Smooth muscle cell (in vitro differentiated cells): ENCODE data around the gene ANO2. TPM values are rescaled to one million over a fixed set of nuclear protein-coding genes. Genes with fewer than 3 reads are reported as not detected.

Experiments
- DNase-seq: peaks from one replicate; lab custom pipeline; 2025; ENCODE audit not compliant: unreplicated experiment; lab: John Stamatoyannopoulos, UW
- H2AFZ ChIP-seq: fragments of 200-600 bp; sonication (generic); 2 replicates; pipeline ENCODE4 v1.6.0; 2016; ENCODE audit warnings: antibody characterized with exemption, low read depth, mild to moderate bottlenecking
- H3F3A ChIP-seq: fragments of 200-600 bp; sonication (generic); 2 replicates; pipeline ENCODE4 v1.6.0; 2017; ENCODE audit warnings: antibody characterized with exemption, low read depth
- H3K27ac ChIP-seq: fragments of 200-600 bp; sonication (generic); 2 replicates; pipeline ENCODE4 v1.5.1; 2016; ENCODE audit warnings: low read depth, mild to moderate bottlenecking
- H3K27me3 ChIP-seq: fragments of 200-600 bp; sonication (generic); 2 replicates; pipeline ENCODE4 v1.6.1; 2016; ENCODE audit warnings: low read depth, mild to moderate bottlenecking
- H3K36me3 ChIP-seq: fragments of 200-600 bp; sonication (generic); 2 replicates; pipeline ENCODE4 v1.5.1; 2016; ENCODE audit warnings: low read depth
- H3K4me1 ChIP-seq: fragments of 200-600 bp; sonication (generic); 2 replicates; pipeline ENCODE4 v1.5.1; 2016; ENCODE audit warnings: low read depth
- H3K4me2 ChIP-seq: fragments of 200-600 bp; sonication (generic); 2 replicates; pipeline ENCODE4 v1.6.0; 2016; ENCODE audit warnings: mild to moderate bottlenecking
- H3K4me3 ChIP-seq: fragments of 200-600 bp; sonication (generic); 2 replicates; pipeline ENCODE4 v1.5.1; 2016; ENCODE audit warnings: mild to moderate bottlenecking
- H3K79me2 ChIP-seq: fragments of 200-600 bp; sonication (generic); 2 replicates; pipeline ENCODE4 v1.6.0; 2016; ENCODE audit warnings: low read depth, mild to moderate bottlenecking
- H3K9ac ChIP-seq: fragments of 200-600 bp; sonication (generic); 2 replicates; pipeline ENCODE4 v1.6.0; 2016; ENCODE audit warnings: low read depth
- H3K9me3 ChIP-seq: fragments of 200-600 bp; sonication (generic); replicated peaks from 2 replicates; pipeline ENCODE4 v1.5.1; 2016; ENCODE audit warnings: low read depth
- H4K20me1 ChIP-seq: fragments of 200-600 bp; sonication (generic); 2 replicates; pipeline ENCODE4 v1.6.0; 2016; ENCODE audit warnings: low read depth
- CTCF ChIP-seq: fragments of 200-600 bp; sonication (generic); IDR thresholded peaks from 2 replicates; pipeline ENCODE4 v1.5.1; 2017; ENCODE audit warnings: borderline replicate concordance, mild to moderate bottlenecking, antibody characterized with exemption; ENCODE audit not compliant: insufficient read depth, poor library complexity, severe bottlenecking
- WGBS: methylation state at CpG from one replicate; pipeline ENCODE4 v1.1.7; 2016; ENCODE audit warnings: low lambda C conversion rate; 5-methylcytosine and 5-hydroxymethylcytosine counted together
- polyA plus RNA-seq: library from polyadenylated mRNA; unstranded; fragments of >200 nt; fragmentation: Nextera tagmentation; extraction: Ambion mirVana; gene quantifications from 2 replicates; pipeline ENCODE4 v1.2.1, GENCODE V29; 2016
- total RNA-seq: library from RNA; depleted of rRNA; stranded (reverse); fragments of >200 nt; gene quantifications from 2 replicates; pipeline ENCODE4 v1.2.3, GENCODE V29; 2014

The ANO2 gene
- total and polyA plus RNA-seq, 2 experiments from 2014 or later, result 0.18 TPM; not detected in 1

- no peak for DNase-seq
- Histone ChIP-seq H3K9ac (no peak overlapping the region), H3K79me2 (no peaks in the 10 kb centered on the region), H3K4me1 (no peaks in the 10 kb centered on the region), H3K4me2 (peak overlapping the region; percentile 17), H3K36me3 (no peaks in the 10 kb centered on the region), H4K20me1 (no peaks in the 10 kb centered on the region), H3K9me3 (no peaks in the 10 kb centered on the region), H3K27ac (no peak overlapping the region), H2AFZ (peak overlapping the region; percentile 35), H3K4me3 (no peak overlapping the region), H3K27me3 (no peaks in the 10 kb centered on the region), H3F3A (no peaks in the 10 kb centered on the region)
- no peak for TF ChIP-seq CTCF
- 54% methylated on average over 8 of the region's 8 CpGs for WGBS
Measured at GRCh38 chr12:5780536-5780935, 164.5 kb downstream of the ANO2 start.

GRCh38 chr12:5779401-5779800 lies 165.7 kb downstream of the ANO2 start:
- H3F3A ChIP-seq, result no peaks in the 10 kb centered on the region
- no peaks in the 10 kb centered on the region for H3K9me3 ChIP-seq
- no peaks in the 10 kb centered on the region for H3K79me2 ChIP-seq
- H2AFZ ChIP-seq, result no peak overlapping the region
- 96% methylated on average over 5 of the region's 5 CpGs for WGBS
- H3K4me1 ChIP-seq, result no peaks in the 10 kb centered on the region
- DNase-seq, result no peak
- no peak overlapping the region for H3K4me2 ChIP-seq
- H3K27ac ChIP-seq, result no peak overlapping the region
- TF ChIP-seq CTCF, result no peak
- H3K36me3 ChIP-seq, result no peaks in the 10 kb centered on the region
- peaks cover 5% of the 10 kb centered on the region for H3K27me3 ChIP-seq
- no peak overlapping the region for H3K9ac ChIP-seq
- H4K20me1 ChIP-seq, result no peaks in the 10 kb centered on the region
- no peak overlapping the region for H3K4me3 ChIP-seq

- H3K27ac ChIP-seq, result no peak overlapping the region
- peaks cover 8% of the 10 kb centered on the region for H3K27me3 ChIP-seq
- no peak for DNase-seq
- H4K20me1 ChIP-seq, result no peaks in the 10 kb centered on the region
- H3K4me1 ChIP-seq, result no peaks in the 10 kb centered on the region
- no peaks in the 10 kb centered on the region for H3K36me3 ChIP-seq
- no peaks in the 10 kb centered on the region for H3K9me3 ChIP-seq
- no peak overlapping the region for H3K4me2 ChIP-seq
- no peak overlapping the region for H3K9ac ChIP-seq
- H3K4me3 ChIP-seq, result no peak overlapping the region
- H2AFZ ChIP-seq, result no peak overlapping the region
- no peaks in the 10 kb centered on the region for H3K79me2 ChIP-seq
- no peaks in the 10 kb centered on the region for H3F3A ChIP-seq
- TF ChIP-seq CTCF, result no peak
Measured at GRCh38 chr12:5778821-5779220, 166.2 kb downstream of the ANO2 start.

GRCh38 chr12:5777451-5777850 lies 167.6 kb downstream of the ANO2 start:
- peaks cover 22% of the 10 kb centered on the region for H3K27me3 ChIP-seq
- H3K79me2 ChIP-seq, result no peaks in the 10 kb centered on the region
- H3F3A ChIP-seq, result no peaks in the 10 kb centered on the region
- no peak for DNase-seq
- H3K4me3 ChIP-seq, result no peak overlapping the region
- H3K4me1 ChIP-seq, result no peaks in the 10 kb centered on the region
- no peaks in the 10 kb centered on the region for H3K9me3 ChIP-seq
- WGBS, result 86% methylated on average over 3 of the region's 3 CpGs
- H2AFZ ChIP-seq, result no peak overlapping the region
- H3K36me3 ChIP-seq, result no peaks in the 10 kb centered on the region
- H3K4me2 ChIP-seq, result no peak overlapping the region
- no peaks in the 10 kb centered on the region for H4K20me1 ChIP-seq
- TF ChIP-seq CTCF, result no peak
- H3K27ac ChIP-seq, result no peak overlapping the region
- H3K9ac ChIP-seq, result no peak overlapping the region
